Cardiac fibroblast (primary cell): ENCODE data around the gene LRRC15.

Experiments
- DNase-seq, 2 donors: peaks; one replicate each; pipeline versions ENCODE4 v3.0.0 to v3.0.0-alpha.2; 2010; ENCODE audit warnings: low read depth in 2 of 2
- H3K4me3 ChIP-seq, 2 donors: replicated peaks in 1 of 2; 1 replicate in 1 of 2; 2 replicates in 1 of 2; pipeline ENCODE4 v1.5.1; 2011; ENCODE audit warnings: low read depth in 2 of 2, low read length in 2 of 2, mild to moderate bottlenecking in 2 of 2, moderate library complexity in 1 of 2
- CTCF ChIP-seq: IDR thresholded peaks from one replicate; pipeline ENCODE4 v1.5.1; 2011; ENCODE audit warnings: low read depth, mild to moderate bottlenecking, low read length, inconsistent platforms

Gene LRRC15

GRCh38 chr3:194369522-194370279, at the start of gene LRRC15:
Gene LRRC15, minus strand, starts transcription at chr3:194369743. Its CDS starts 8,700 bp downstream, at chr3:194361043.
- peak; percentile 40 to 49 for DNase-seq
- TF ChIP-seq CTCF = no peak
- H3K4me3 ChIP-seq = no peak within 1 kb of the TSS

DNA sequence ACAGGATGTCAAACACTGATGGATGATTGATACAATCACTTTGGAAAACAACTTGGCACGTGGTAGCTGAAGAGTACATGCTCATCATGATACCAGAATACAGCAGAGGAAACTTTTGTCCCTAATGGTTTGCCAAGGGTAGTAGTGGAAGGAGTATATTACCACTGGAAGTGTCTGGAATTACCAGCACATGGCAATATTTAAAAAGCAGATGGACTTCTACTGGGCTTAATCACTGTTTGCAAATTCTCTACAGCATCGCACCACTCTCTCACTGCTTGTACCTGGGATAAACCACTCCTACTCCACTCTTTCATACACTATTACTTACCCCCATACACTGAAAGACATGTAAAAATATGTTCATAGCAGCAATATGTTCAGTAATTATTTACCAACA, 49.1 kb upstream of the LRRC15 start:
- TF ChIP-seq CTCF = no peak
- no peak overlapping the region for H3K4me3 ChIP-seq
- no peak for DNase-seq

DNA sequence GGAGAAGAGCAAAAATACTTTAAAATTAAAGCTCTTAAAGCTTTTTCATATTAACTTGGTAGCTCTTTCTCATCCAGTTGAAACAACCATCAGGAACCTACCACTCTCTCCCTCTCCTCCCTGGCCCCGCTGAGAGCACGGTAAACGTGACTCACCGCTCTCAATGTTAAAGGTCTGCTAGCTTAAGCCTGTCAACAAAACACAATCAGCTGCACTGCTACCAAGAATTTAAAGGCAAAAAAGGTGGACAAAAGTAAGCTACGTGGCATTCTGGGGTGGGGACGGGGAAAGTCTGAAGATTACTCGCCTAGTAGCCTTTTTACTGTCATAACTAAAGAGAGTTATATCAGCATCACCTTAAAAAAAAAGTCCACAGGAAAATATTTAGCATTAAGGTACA, 37.9 kb upstream of the LRRC15 start:
- DNase-seq = peak; percentile 48 to 60
- TF ChIP-seq CTCF = no peak

DNA sequence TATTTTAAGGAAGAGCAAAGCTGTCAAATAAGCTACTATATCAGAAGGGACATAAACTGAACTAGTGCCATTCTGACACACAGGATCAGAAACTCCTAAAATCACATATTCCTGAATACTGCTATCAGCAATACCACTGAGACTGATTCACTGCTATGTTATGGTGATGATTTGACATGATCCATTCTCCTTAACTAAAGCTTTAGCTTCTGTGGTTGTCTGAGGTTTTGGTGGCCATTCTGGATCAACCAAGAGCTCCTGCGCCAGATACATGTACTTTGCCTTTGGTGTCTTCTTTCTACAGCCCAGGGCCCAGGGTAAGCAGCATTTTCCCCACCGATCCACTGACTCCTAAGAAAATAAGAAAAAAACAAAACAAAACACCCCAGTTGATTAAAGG, 36.2 kb upstream of the LRRC15 start:
- TF ChIP-seq CTCF = no peak
- no peak for DNase-seq
- no peak overlapping the region for H3K4me3 ChIP-seq

More for the DNA sequence above, 37.9 kb upstream of the LRRC15 start:
- no peak overlapping the region for H3K4me3 ChIP-seq

DNA sequence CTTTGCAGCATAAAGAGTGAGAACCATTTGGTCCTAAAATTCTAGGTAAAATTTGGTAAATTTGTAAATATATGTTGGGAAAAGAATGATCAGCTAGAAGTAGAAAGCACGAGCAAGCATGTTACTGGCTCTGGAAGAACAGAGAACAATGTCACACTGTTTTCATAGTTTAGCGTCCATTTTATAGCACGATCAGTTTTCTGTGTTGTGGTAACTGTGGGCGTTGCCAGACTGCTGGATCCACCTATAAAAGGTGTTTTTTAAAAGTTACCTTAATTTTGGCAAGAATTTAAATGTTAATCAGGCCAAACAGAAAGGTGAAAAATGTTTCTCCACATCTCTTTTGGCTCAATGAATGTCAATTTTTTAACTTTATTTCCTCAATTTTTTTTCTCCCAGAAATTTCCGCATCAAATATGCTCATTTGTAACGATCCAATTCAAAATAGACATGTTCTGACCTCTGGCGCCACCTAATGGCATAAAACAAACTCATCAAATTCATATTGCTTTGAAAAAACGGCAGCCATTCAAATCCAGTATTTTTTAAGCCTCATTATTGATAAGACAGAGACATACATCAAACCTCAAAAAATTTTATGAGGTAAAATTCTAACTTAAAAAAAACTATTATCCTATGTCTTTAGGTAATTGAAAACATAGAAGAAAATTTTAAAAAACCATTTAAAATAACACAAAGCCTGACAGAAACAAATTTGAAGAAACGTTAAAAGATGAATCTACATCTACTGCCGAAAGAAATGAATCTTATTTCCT, 35.0 kb upstream of the LRRC15 start:
- peak; percentile 46 for TF ChIP-seq CTCF
- DNase-seq = peak; percentile 71 to 77
- H3K4me3 ChIP-seq = no peak overlapping the region

DNA sequence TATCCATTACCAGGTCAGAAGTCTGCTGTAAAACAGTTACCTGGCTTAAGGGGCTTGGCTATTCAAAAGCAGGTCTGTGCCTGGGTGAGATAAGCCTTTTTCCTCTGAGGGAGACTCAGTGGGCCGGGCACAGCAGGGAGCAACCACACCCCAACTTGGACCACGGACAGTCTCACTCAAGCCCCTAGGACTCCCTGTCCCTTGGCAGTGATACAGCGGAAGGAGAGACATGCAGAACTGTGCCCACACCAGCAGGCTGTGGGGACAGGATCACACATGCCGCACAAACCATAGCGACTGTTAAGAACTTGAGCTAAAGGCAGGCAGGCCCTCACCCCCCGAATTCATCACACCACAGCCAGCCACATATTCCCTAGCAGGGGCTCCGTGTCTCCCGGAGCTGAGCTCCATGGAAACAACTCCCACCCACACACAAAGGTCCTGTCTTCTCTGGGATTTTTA, 32.4 kb upstream of the LRRC15 start:
- no peak overlapping the region for H3K4me3 ChIP-seq
- DNase-seq = no peak
- no peak for TF ChIP-seq CTCF
